HG02759 (cell line): ENCODE results near the gene SNCAIP.
A peak's percentile ranks its signal among the peaks of the same experiment; 100 is the strongest.
"Not testable (repeated sequence)": the region's sequence is repeated elsewhere in the genome, so short reads cannot be mapped to it uniquely, and the experiment has no call there.

Experiments
- ATAC-seq: cut with Tn5 transposase; IDR thresholded peaks from one replicate; pipeline ENCODE4 v1.9.1; 2021; ENCODE audit warnings: mild to moderate bottlenecking, moderate library complexity; ENCODE audit not compliant: unreplicated experiment

SNCAIP gene

GRCh38 chr5:122312591-122313406 lies 762 bp downstream of the SNCAIP start:
- ATAC-seq, result peak; percentile 7

DNA sequence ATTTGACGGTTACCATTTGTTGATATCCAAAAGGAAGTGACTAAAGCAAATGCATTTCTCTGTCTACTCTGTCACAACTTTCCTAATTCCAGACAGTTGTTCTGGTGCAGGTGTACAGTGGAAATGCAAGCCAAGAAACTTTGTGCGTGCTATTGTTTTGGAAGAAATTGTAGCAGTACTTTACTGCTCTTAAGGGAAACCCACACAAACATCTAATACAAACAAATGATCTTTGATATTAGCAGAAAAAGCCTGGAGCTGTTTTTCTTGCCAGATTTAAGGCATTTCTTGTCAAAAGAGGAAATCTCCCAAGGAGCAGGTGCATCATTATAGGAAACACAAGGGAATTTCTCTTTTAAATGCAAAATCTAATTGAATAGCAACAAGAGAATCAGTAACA lies 2.0 kb downstream of the SNCAIP start:
- no peak for ATAC-seq

DNA sequence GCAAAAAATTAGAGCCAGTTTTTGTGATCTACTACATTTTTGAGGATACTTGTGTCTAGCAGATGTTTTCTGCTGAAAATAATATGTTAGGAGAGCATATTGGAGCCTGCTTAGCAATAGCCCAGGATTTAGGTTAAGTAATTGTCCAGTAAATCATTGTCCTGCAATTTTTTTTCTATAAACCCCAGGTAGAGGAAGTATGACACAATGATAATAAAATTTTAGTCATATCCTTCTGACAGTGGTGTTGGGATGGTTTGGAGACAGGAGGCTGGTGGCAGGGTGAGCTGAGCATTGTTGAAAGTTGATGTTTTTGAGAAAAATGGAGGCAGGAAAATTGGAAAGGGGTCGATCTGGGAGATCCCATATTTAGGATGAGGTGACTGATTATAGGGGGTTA lies 3.5 kb downstream of the SNCAIP start:
- ATAC-seq, result no peak

DNA sequence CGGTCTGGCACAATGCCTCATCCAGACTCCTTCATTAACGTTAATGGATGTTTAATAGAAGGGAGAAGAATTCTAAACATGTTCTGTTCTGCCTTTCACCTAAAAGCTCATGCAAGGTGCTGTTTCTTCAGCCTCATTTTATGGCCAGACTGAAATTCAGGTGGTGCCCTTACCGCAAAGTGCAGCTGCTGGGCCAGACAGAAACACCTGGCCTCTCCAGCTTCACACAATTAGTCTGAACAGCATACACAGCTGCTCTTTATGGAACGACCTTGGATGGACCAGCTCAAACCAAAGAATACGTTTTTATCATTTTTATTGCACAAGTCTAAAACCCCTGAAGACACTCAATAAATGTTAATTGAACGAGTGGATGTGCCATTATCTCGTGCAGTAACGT lies 4.6 kb downstream of the SNCAIP start:
- ATAC-seq, result no peak

GRCh38 chr5:122319897-122320296 lies 7.9 kb downstream of the SNCAIP start:
- ATAC-seq, result no peak

- ATAC-seq, result no peak
Measured at GRCh38 chr5:122321921-122322320, 9.9 kb downstream of the SNCAIP start.

GRCh38 chr5:122322801-122323548 lies 10.9 kb downstream of the SNCAIP start:
- ATAC-seq, result no peak

- ATAC-seq, result no peak
Measured at GRCh38 chr5:122323738-122324137, 11.7 kb downstream of the SNCAIP start.

- no peak for ATAC-seq
Measured at GRCh38 chr5:122327110-122327509, 15.1 kb downstream of the SNCAIP start.

DNA sequence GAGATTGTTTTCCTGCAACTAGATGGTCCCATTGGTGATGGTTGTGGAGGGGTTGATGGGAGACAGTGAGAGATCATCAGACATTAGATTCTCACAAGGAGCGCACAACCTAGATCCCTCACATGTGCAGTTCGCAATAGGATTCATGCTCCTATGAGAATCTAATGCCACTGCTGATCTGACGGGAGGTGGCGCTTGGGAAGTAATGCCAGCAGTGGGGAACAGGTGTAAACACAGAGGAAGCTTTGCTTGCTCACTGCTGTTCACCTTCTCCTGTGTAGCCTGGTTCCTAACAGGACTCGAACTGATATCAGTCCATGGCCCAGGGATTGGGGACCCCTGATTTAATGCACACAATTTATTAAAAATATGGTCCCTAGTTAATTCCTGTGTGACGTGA lies 18.8 kb downstream of the SNCAIP start:
- ATAC-seq, result no peak

- ATAC-seq, result no peak
Measured at GRCh38 chr5:122332599-122333555, 20.8 kb downstream of the SNCAIP start.

GRCh38 chr5:122333564-122333963 lies 21.5 kb downstream of the SNCAIP start:
- no peak for ATAC-seq

GRCh38 chr5:122339591-122339990 lies 27.6 kb downstream of the SNCAIP start:
- ATAC-seq, result no peak

- no peak for ATAC-seq
Measured at GRCh38 chr5:122341087-122341486, 29.1 kb downstream of the SNCAIP start.

DNA sequence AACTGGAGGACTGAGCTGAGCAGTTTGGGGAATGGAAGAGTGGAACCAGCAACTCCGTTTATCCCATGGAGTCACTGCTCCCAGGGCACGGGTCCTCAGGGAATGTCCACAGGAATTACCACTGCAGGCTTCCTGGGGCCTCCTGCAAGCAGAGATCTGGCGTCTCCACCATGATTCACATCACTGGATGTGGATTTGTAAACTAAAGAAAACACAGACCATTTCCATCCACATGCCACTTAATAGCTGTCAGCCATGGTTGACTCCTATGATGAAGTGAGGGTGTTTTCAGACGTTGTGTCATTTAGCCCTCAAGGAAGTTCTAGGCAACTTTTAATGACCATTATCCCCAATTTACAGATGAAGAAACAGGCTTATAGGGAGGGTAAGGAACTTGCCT lies 30.2 kb downstream of the SNCAIP start:
- ATAC-seq, result no peak

GRCh38 chr5:122346897-122347581 lies 35.0 kb downstream of the SNCAIP start:
- no peak for ATAC-seq

DNA sequence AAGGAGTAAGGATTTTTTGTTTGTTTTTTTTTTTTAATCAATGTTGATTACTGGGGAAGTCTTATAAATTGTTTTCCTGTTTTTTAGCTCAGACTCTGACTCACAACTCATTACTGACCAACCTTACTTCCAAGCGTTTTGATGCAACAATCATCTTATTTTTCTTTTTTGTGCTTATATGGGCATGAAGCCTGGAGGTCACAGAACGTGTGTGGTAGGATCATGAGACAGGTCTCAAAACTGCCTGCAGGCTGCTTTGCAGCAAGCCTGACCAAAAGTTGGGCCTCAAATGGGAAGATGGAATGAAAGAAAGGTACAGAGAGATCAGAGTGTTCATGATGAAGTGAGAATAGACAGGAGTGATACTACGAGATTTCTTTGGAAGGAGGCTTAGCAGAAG lies 38.5 kb downstream of the SNCAIP start:
- no peak for ATAC-seq

DNA sequence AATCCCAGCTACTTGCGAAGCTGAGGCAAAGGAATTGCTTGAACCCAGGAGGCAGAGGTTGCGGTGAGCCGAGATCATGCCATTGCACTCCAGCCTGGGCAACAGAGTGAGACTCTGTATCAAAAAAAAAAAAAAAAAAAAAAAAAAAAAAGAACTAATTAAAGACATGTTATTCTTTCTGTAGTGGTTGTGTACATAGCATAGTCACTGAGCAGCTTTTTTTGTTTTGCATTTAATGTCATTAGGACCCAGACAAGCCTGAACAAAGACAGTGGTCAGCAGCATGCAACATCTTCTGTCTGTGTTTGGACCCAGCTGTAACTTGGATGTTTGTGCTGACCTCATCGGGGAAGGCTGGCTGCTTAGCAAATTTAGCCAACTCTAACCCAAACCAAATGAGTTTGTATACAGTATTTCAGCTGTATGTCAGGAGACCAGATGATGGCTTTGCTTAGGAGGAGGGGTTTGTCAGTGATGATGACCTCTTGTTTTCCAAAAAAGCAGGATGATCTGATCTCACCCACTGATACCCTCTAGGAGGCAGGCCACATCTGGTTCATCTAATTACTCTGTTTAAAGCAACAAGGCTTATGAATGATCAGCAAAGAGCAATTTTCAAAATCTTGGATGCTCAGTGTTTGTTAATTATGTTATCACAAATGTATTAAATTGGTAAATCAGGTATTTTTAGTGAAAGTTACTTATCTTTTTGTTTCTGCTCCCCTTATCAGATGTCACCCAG lies 39.5 kb downstream of the SNCAIP start:
- no peak for ATAC-seq

GRCh38 chr5:122352331-122352730 lies 40.3 kb downstream of the SNCAIP start:
- no peak for ATAC-seq

DNA sequence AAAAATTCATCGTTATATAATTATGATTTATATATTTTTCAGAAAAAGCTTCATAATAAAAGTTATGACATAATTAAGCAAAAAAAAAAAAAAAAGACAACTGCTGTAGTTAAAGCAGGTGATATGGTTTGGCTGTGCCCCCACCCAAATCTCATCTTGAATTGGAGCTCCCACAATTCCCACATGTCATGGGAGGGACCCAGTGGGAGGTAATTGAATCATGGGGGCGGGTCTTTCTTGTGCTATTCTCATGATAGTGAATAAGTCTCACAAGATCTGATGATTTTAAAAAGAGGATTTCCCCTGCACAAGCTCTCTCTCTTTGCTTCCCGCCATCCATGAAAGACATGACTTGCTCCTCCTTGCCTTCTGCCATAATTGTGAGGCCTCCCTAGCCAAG lies 41.3 kb downstream of the SNCAIP start:
- not testable (repeated sequence) for ATAC-seq
